GM19328 (cell line): ENCODE measurements around the gene SCN9A.
"Not testable (repeated sequence)": the region's sequence is repeated elsewhere in the genome, so short reads cannot be mapped to it uniquely, and the experiment has no call there.

Experiments
- ATAC-seq: cut with Tn5 transposase; IDR thresholded peaks from one replicate; pipeline ENCODE4 v1.9.1; 2021; ENCODE audit warnings: mild to moderate bottlenecking, moderate library complexity; ENCODE audit not compliant: unreplicated experiment

Gene SCN9A

GRCh38 chr2:166375736-166376487, at the start of gene SCN9A:
TSS of gene SCN9A (minus strand) at chr2:166375944. CDS start at chr2:166311756, 64,188 bp downstream.
- peak; percentile 48 for ATAC-seq

GRCh38 chr2:166424841-166425240, 49.1 kb upstream of the SCN9A start:
- no peak for ATAC-seq

- no peak for ATAC-seq
Observed at GRCh38 chr2:166419616-166419934, 43.8 kb upstream of the SCN9A start.

GRCh38 chr2:166418853-166419615, 43.3 kb upstream of the SCN9A start:
- ATAC-seq: no peak

- ATAC-seq: no peak
Observed at GRCh38 chr2:166417669-166418068, 41.9 kb upstream of the SCN9A start.

- ATAC-seq: no peak
Observed at GRCh38 chr2:166413255-166413654, 37.5 kb upstream of the SCN9A start.

- no peak for ATAC-seq
Observed at GRCh38 chr2:166411473-166412230, 35.9 kb upstream of the SCN9A start.

GRCh38 chr2:166410828-166411472, 35.2 kb upstream of the SCN9A start:
- ATAC-seq: no peak

GRCh38 chr2:166407746-166408145, 32.0 kb upstream of the SCN9A start:
- ATAC-seq: not testable (repeated sequence)

- no peak for ATAC-seq
Observed at GRCh38 chr2:166406374-166406773, 30.6 kb upstream of the SCN9A start.

- no peak for ATAC-seq
Observed at GRCh38 chr2:166405569-166405926, 29.8 kb upstream of the SCN9A start.

GRCh38 chr2:166404831-166405568, 29.3 kb upstream of the SCN9A start:
- no peak for ATAC-seq

- no peak for ATAC-seq
Observed at GRCh38 chr2:166394245-166394644, 18.5 kb upstream of the SCN9A start.

- no peak for ATAC-seq
Observed at GRCh38 chr2:166393008-166393407, 17.3 kb upstream of the SCN9A start.

- no peak for ATAC-seq
Observed at GRCh38 chr2:166388481-166389070, 12.8 kb upstream of the SCN9A start.

- no peak for ATAC-seq
Observed at GRCh38 chr2:166385313-166385712, 9.6 kb upstream of the SCN9A start.

GRCh38 chr2:166384774-166385173, 9.0 kb upstream of the SCN9A start:
- no peak for ATAC-seq

- no peak for ATAC-seq
Observed at GRCh38 chr2:166382448-166382847, 6.7 kb upstream of the SCN9A start.

GRCh38 chr2:166380615-166381014, 4.9 kb upstream of the SCN9A start:
- ATAC-seq: no peak

- ATAC-seq: no peak
Observed at GRCh38 chr2:166376873-166377272, 1.1 kb upstream of the SCN9A start.
